Neural crest cell (in vitro differentiated cells): ENCODE results near the gene PAGE4. TPM values are rescaled to one million over a fixed set of nuclear protein-coding genes. Genes with fewer than 3 reads are reported as not detected.
A peak's percentile ranks its signal among the peaks of the same experiment; 100 is the strongest.

Experiments
- DNase-seq: peaks from one replicate; pipeline ENCODE4 v3.0.0; 2021; ENCODE audit warnings: low read depth, mixed read lengths, low spot score
- H3K27ac Mint-ChIP-seq: one replicate; pipeline ENCODE4 v1.8.0; 2021; ENCODE audit warnings: mild to moderate bottlenecking, mixed read lengths; ENCODE audit not compliant: unreplicated experiment
- H3K27me3 Mint-ChIP-seq: 2 replicates; pipeline ENCODE4 v1.8.0; 2021; ENCODE audit warnings: low read depth, mild to moderate bottlenecking, mixed read lengths
- H3K36me3 Mint-ChIP-seq: 2 replicates; pipeline ENCODE4 v1.8.0; 2021; ENCODE audit warnings: low read depth, mild to moderate bottlenecking, mixed read lengths
- H3K4me1 Mint-ChIP-seq: 2 replicates; pipeline ENCODE4 v1.8.0; 2021; ENCODE audit warnings: mixed read lengths
- H3K4me3 Mint-ChIP-seq: one replicate; pipeline ENCODE4 v1.8.0; 2021; ENCODE audit warnings: mild to moderate bottlenecking, mixed read lengths
- H3K9me3 Mint-ChIP-seq: 2 replicates; pipeline ENCODE4 v1.8.0; 2021; ENCODE audit warnings: mixed read lengths
- total RNA-seq: library from RNA; stranded (reverse); gene quantifications from 2 replicates; pipeline ENCODE4 v1.2.1, GENCODE V29; 2021
- TF ChIP-seq, protein P1 (sequence below): fragments of 200-600 bp; sonication (generic); conservative IDR thresholded peaks from 2 replicates; pipeline ENCODE4 v1.5.0; 2021; ENCODE audit warnings: antibody characterized with exemption, mild to moderate bottlenecking

PAGE4 gene
- total RNA-seq, 1 donor from 2014 or later = not detected

DNA sequence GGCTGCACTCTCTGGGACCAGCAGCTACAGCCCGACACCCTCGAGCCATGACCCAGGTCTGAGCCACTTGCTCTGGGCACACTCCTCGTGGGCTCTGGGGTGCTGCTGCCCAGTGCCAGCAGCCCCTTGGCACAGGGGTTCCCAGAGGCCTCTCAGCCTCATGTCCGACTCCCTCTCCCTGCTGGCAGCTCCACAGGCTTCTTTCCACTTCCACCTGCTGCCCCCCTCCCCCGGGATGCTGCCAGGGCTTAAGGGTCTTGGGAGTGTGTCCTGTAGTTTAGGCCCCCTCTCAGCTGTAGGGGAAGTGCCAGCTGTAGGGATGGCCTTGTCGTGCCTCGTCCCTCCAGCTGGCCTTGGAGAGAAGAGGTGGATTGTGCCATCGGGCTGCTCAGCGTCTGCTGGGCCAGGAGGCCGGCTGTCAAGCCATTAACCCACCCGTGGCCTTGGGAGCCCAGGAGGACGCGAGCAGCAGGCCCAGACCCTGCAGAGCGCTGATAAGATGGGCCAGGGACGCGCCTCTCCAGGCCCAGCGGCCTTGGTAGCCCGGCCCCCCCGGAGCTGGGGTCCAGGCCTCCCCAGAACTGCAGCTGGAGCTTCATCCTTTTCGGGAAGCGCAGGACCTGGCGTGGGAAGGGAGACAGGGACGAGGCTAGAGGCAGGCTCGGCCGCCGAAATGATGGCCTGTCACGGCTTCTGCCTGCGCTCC is 49.2 kb downstream of the PAGE4 start:
- Mint-ChIP-seq H3K36me3 (peaks cover 9% of the 10 kb centered on the region), H3K9me3 (peaks cover 7% of the 10 kb centered on the region), H3K27me3 (no peaks in the 10 kb centered on the region), H3K4me3 (peak overlapping the region; percentile 95), H3K4me1 (peaks cover 18% of the 10 kb centered on the region), H3K27ac (peak overlapping the region; percentile 83)
- TF ChIP-seq, protein P1, sequence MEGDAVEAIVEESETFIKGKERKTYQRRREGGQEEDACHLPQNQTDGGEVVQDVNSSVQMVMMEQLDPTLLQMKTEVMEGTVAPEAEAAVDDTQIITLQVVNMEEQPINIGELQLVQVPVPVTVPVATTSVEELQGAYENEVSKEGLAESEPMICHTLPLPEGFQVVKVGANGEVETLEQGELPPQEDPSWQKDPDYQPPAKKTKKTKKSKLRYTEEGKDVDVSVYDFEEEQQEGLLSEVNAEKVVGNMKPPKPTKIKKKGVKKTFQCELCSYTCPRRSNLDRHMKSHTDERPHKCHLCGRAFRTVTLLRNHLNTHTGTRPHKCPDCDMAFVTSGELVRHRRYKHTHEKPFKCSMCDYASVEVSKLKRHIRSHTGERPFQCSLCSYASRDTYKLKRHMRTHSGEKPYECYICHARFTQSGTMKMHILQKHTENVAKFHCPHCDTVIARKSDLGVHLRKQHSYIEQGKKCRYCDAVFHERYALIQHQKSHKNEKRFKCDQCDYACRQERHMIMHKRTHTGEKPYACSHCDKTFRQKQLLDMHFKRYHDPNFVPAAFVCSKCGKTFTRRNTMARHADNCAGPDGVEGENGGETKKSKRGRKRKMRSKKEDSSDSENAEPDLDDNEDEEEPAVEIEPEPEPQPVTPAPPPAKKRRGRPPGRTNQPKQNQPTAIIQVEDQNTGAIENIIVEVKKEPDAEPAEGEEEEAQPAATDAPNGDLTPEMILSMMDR = no peak
- DNase-seq = no peak

DNA sequence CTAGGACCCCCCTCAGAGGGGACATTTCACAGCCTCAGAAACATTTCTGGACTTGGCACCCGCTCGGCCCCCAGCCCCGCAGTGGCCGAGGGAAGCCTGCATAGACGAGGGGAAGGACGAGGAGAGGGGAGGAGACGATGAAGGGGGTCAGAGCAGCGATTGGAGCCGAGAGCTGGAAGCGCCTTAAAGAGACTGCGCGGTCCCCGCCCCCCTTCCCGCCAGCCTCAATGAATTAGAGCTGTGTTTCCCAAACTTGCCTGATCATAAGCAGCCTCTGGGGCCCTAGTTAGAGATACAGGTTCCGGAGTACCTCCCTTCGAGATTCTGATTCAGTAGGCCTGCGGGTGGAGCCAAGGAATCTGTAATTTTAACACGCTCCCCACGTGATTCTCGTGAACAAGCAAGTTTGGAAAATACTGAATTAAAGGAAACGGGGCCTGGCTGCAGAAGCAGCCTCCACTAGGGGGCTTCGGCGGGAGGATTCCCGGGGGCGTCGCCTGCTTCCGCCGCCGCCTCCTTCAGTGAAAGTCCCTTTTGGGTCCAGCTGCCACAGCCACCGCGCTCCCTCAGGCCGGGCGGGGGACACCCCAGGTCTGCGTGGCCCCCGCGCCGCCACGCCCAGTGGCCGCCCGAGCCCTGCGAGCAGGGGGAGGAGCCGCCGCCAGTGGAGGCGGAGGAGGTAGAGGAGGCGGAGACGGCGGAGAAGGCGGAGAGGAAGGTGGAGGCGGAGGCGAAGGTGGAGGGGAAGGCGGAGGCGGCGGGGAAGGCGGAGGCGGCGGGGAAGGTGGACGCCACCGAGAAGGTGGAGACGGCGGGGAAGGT is 49.9 kb downstream of the PAGE4 start, which contains the start of gene USP27X:
Gene USP27X (plus strand): TSS at position 651 of the 822 bp plus-strand sequence. CDS start 824 bp downstream, outside the sequence.
- Mint-ChIP-seq H3K36me3 (peaks cover 10% of the 10 kb centered on the region), H3K4me3 (peak within 1 kb of the TSS; percentile 95), H3K9me3 (peaks cover 7% of the 10 kb centered on the region), H3K4me1 (peaks cover 18% of the 10 kb centered on the region), H3K27me3 (no peaks in the 10 kb centered on the region), H3K27ac (peak within 1 kb of the TSS; percentile 83)
- peak; percentile 48 for DNase-seq
- TF ChIP-seq, protein P1 = peak; percentile 74

DNA sequence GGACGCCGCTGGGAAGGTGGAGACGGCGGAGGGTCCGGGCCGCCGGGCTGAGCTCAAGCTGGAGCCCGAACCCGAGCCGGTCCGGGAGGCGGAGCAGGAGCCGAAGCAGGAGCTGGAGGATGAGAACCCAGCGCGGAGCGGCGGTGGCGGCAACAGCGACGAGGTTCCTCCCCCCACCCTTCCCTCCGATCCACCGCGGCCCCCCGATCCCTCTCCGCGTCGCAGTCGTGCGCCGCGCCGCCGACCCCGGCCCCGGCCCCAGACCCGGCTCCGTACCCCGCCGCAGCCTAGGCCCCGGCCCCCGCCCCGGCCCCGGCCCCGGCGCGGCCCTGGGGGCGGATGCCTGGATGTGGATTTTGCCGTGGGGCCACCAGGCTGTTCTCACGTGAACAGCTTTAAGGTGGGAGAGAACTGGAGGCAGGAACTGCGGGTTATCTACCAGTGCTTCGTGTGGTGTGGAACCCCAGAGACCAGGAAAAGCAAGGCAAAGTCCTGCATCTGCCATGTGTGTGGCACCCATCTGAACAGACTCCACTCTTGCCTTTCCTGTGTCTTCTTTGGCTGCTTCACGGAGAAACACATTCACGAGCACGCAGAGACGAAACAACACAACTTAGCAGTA is 50.7 kb downstream of the PAGE4 start:
- Mint-ChIP-seq H3K27ac (peak overlapping the region; percentile 27), H3K36me3 (peaks cover 12% of the 10 kb centered on the region)

DNA sequence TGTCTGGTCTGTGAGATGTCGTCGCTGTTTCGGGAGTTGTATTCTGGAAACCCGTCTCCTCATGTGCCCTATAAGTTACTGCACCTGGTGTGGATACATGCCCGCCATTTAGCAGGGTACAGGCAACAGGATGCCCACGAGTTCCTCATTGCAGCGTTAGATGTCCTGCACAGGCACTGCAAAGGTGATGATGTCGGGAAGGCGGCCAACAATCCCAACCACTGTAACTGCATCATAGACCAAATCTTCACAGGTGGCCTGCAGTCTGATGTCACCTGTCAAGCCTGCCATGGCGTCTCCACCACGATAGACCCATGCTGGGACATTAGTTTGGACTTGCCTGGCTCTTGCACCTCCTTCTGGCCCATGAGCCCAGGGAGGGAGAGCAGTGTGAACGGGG is 51.6 kb downstream of the PAGE4 start:
- TF ChIP-seq, protein P1 = no peak
- peaks cover 24% of the 10 kb centered on the region for H3K4me1 Mint-ChIP-seq
- H3K27ac Mint-ChIP-seq = no peak overlapping the region
- H3K27me3 Mint-ChIP-seq = no peaks in the 10 kb centered on the region
- peak overlapping the region; percentile 86 for H3K4me3 Mint-ChIP-seq
- H3K9me3 Mint-ChIP-seq = peaks cover 7% of the 10 kb centered on the region
- no peak for DNase-seq
- peaks cover 12% of the 10 kb centered on the region for H3K36me3 Mint-ChIP-seq

More for the DNA sequence above, 50.7 kb downstream of the PAGE4 start:
- Mint-ChIP-seq H3K9me3 (peaks cover 7% of the 10 kb centered on the region), H3K4me1 (peaks cover 24% of the 10 kb centered on the region), H3K4me3 (peak overlapping the region; percentile 95), H3K27me3 (no peaks in the 10 kb centered on the region)
- no peak for DNase-seq
- TF ChIP-seq, protein P1 = no peak

Other genes with a start within 250 kb of the PAGE4 start
- not detected in 2 replicates for gene GAGE12H, start 249.4 kb upstream of the PAGE4 start, total RNA-seq
- gene GAGE2A, start 239.8 kb upstream of the PAGE4 start, total RNA-seq = not detected in 2 replicates
- gene GAGE1, start 230.3 kb upstream of the PAGE4 start, total RNA-seq = not detected in 2 replicates
- not detected in 2 replicates for gene PAGE1, start 133.3 kb upstream of the PAGE4 start, total RNA-seq
- 6.8 and 7.3 TPM in 2 replicates for gene USP27X, start 50.2 kb downstream of the PAGE4 start, total RNA-seq
- gene CLCN5, start 93.3 kb downstream of the PAGE4 start, total RNA-seq = 16.7 TPM in 2 replicates